Erythroblast (primary cell): ENCODE data around the gene NAAA.

Experiments used
- GATA1 ChIP-seq: IDR thresholded peaks from 2 replicates; pipeline ENCODE4 v1.6.1; 2011; ENCODE audit warnings: low read depth, mild to moderate bottlenecking, control low read depth, low read length, moderate library complexity
- POLR2A ChIP-seq: IDR thresholded peaks from 2 replicates; pipeline ENCODE4 v1.6.1; 2011; ENCODE audit warnings: mild to moderate bottlenecking, low read length

GRCh38 chr4:75973766-75974165, 33.0 kb upstream of the NAAA start:
- no peak for TF ChIP-seq POLR2A
- no peak for TF ChIP-seq GATA1
